ENCODE results near the gene NELFCD.
A peak's percentile ranks its signal among the peaks of the same experiment; 100 is the strongest.
"Not testable (repeated sequence)": the region's sequence is repeated elsewhere in the genome, so short reads cannot be mapped to it uniquely, and the experiment has no call there.

Gene NELFCD

GRCh38 chr20:58981628-58982364 lies 740 bp downstream of the NELFCD start:
- DNase-seq (peak in 1 of 3 experiments; percentile 22), ATAC-seq (replicated peaks) (no peak)
- H3K9me3 Mint-ChIP-seq: no peaks in the 10 kb centered on the region
- peak overlapping the region; percentile 75 to 77 for H3K4me3 Mint-ChIP-seq
- peaks cover 43% of the 10 kb centered on the region for H3K36me3 Mint-ChIP-seq (ENCODE audit: insufficient read depth)
- no peaks in the 10 kb centered on the region for H3K27me3 Mint-ChIP-seq
- H3K4me1 Mint-ChIP-seq (ENCODE audit: low read depth in 2 of 2): peaks cover 23 to 33% of the 10 kb centered on the region in 2 donors
- H3K27ac Mint-ChIP-seq: peak overlapping the region; percentile 85 to 95

- DNase-seq (peak; percentile 43 to 52 (median 45)), ATAC-seq (replicated peaks) (peak; percentile 70)
- H3K27me3 Mint-ChIP-seq: no peaks in the 10 kb centered on the region
- H3K27ac Mint-ChIP-seq: peak overlapping the region; percentile 85 to 95
- H3K4me3 Mint-ChIP-seq: peak overlapping the region; percentile 75 to 77
- H3K36me3 Mint-ChIP-seq (ENCODE audit: insufficient read depth): peaks cover 48% of the 10 kb centered on the region
- H3K4me1 Mint-ChIP-seq (ENCODE audit: low read depth in 2 of 2): peaks cover 23 to 36% of the 10 kb centered on the region in 2 donors
- H3K9me3 Mint-ChIP-seq: no peaks in the 10 kb centered on the region
Measured at GRCh38 chr20:58982406-58983114, 1.5 kb downstream of the NELFCD start.

GRCh38 chr20:58983115-58983468 lies 2.0 kb downstream of the NELFCD start:
- not testable (repeated sequence) for DNase-seq; H3K27me3 Mint-ChIP-seq; H3K9me3 Mint-ChIP-seq; ATAC-seq (replicated peaks)
- peaks cover 54% of the 10 kb centered on the region for H3K36me3 Mint-ChIP-seq (ENCODE audit: insufficient read depth)
- H3K27ac Mint-ChIP-seq: peak overlapping the region; percentile 85 to 95
- peak overlapping the region; percentile 75 to 77 for H3K4me3 Mint-ChIP-seq
- peaks cover 26 to 40% of the 10 kb centered on the region in 2 donors for H3K4me1 Mint-ChIP-seq (ENCODE audit: low read depth in 2 of 2)

- Mint-ChIP-seq H3K4me3 (peak overlapping the region in 1 of 2 donors; percentile 77), H3K9me3 (no peaks in the 10 kb centered on the region), H3K27ac (peak overlapping the region in 1 of 2 donors; percentile 95), H3K36me3 (ENCODE audit: insufficient read depth) (peaks cover 70% of the 10 kb centered on the region), H3K4me1 (ENCODE audit: low read depth in 2 of 2) (peaks cover 26 to 41% of the 10 kb centered on the region in 2 donors), H3K27me3 (no peaks in the 10 kb centered on the region)
- DNase-seq (no peak), ATAC-seq (replicated peaks) (no peak)
Measured at GRCh38 chr20:58984691-58985090, 3.6 kb downstream of the NELFCD start.

- Mint-ChIP-seq H3K4me1 (ENCODE audit: low read depth in 2 of 2) (peaks cover 26 to 41% of the 10 kb centered on the region in 2 donors), H3K36me3 (ENCODE audit: insufficient read depth) (peaks cover 71% of the 10 kb centered on the region), H3K27me3 (no peaks in the 10 kb centered on the region), H3K9me3 (no peaks in the 10 kb centered on the region), H3K27ac (peak overlapping the region in 1 of 2 donors; percentile 74), H3K4me3 (no peak overlapping the region)
- ATAC-seq (replicated peaks) (no peak), DNase-seq (no peak)
Measured at GRCh38 chr20:58985656-58986055, 4.6 kb downstream of the NELFCD start.

GRCh38 chr20:58986286-58986967 lies 5.4 kb downstream of the NELFCD start:
- peak overlapping the region; percentile 4 to 74 for H3K27ac Mint-ChIP-seq

GRCh38 chr20:58986968-58987517 lies 6.0 kb downstream of the NELFCD start:
- no peak for DNase-seq
- ATAC-seq (replicated peaks): no peak
- Mint-ChIP-seq H3K9me3 (no peaks in the 10 kb centered on the region), H3K4me3 (no peak overlapping the region), H3K36me3 (ENCODE audit: insufficient read depth) (peaks cover 75% of the 10 kb centered on the region), H3K4me1 (ENCODE audit: low read depth in 2 of 2) (peaks cover 26 to 38% of the 10 kb centered on the region in 2 donors), H3K27ac (peak overlapping the region in 1 of 2 donors; percentile 4), H3K27me3 (no peaks in the 10 kb centered on the region)

More at GRCh38 chr20:58986286-58986967, 5.4 kb downstream of the NELFCD start:
- Mint-ChIP-seq H3K36me3 (ENCODE audit: insufficient read depth) (peaks cover 74% of the 10 kb centered on the region), H3K4me1 (ENCODE audit: low read depth in 2 of 2) (peaks cover 26 to 41% of the 10 kb centered on the region in 2 donors), H3K4me3 (no peak overlapping the region), H3K9me3 (no peaks in the 10 kb centered on the region), H3K27me3 (no peaks in the 10 kb centered on the region)
- no peak for DNase-seq
- no peak for ATAC-seq (replicated peaks)

- Mint-ChIP-seq H3K4me3 (no peak overlapping the region), H3K9me3 (no peaks in the 10 kb centered on the region), H3K27ac (peak overlapping the region in 1 of 2 donors; percentile 23), H3K27me3 (no peaks in the 10 kb centered on the region), H3K36me3 (ENCODE audit: insufficient read depth) (peaks cover 75% of the 10 kb centered on the region), H3K4me1 (ENCODE audit: low read depth in 2 of 2) (peaks cover 17 to 30% of the 10 kb centered on the region in 2 donors)
- ATAC-seq (replicated peaks): no peak
- DNase-seq: no peak
Measured at GRCh38 chr20:58987790-58988564, 6.9 kb downstream of the NELFCD start.

GRCh38 chr20:58988565-58988882 lies 7.5 kb downstream of the NELFCD start:
- Mint-ChIP-seq H3K4me3 (no peak overlapping the region), H3K27ac (peak overlapping the region in 1 of 2 donors; percentile 23), H3K9me3 (no peaks in the 10 kb centered on the region), H3K4me1 (ENCODE audit: low read depth in 2 of 2) (peaks cover 14 to 24% of the 10 kb centered on the region in 2 donors), H3K36me3 (ENCODE audit: insufficient read depth) (peaks cover 76% of the 10 kb centered on the region), H3K27me3 (no peaks in the 10 kb centered on the region)
- ATAC-seq (replicated peaks) (no peak), DNase-seq (no peak)

- H3K36me3 Mint-ChIP-seq (ENCODE audit: insufficient read depth): peaks cover 82% of the 10 kb centered on the region
Measured at GRCh38 chr20:58989196-58989595, 8.1 kb downstream of the NELFCD start.

GRCh38 chr20:58990651-58991445 lies 9.8 kb downstream of the NELFCD start:
- peaks cover 96% of the 10 kb centered on the region for H3K36me3 Mint-ChIP-seq (ENCODE audit: insufficient read depth)
- no peaks in the 10 kb centered on the region for H3K9me3 Mint-ChIP-seq
- peak overlapping the region in 1 of 2 donors; percentile 72 for H3K27ac Mint-ChIP-seq
- peaks cover 3 to 12% of the 10 kb centered on the region in 2 donors for H3K4me1 Mint-ChIP-seq (ENCODE audit: low read depth in 2 of 2)
- no peaks in the 10 kb centered on the region for H3K27me3 Mint-ChIP-seq
- no peak overlapping the region for H3K4me3 Mint-ChIP-seq
- no peak for ATAC-seq (replicated peaks)
- no peak for DNase-seq

More at GRCh38 chr20:58989196-58989595, 8.1 kb downstream of the NELFCD start:
- H3K27ac Mint-ChIP-seq: peak overlapping the region in 1 of 2 donors; percentile 23
- no peaks in the 10 kb centered on the region for H3K27me3 Mint-ChIP-seq
- DNase-seq (no peak), ATAC-seq (replicated peaks) (no peak)
- H3K9me3 Mint-ChIP-seq: no peaks in the 10 kb centered on the region
- H3K4me3 Mint-ChIP-seq: no peak overlapping the region
- H3K4me1 Mint-ChIP-seq (ENCODE audit: low read depth in 2 of 2): peaks cover 7 to 18% of the 10 kb centered on the region in 2 donors

GRCh38 chr20:58991715-58992114 lies 10.7 kb downstream of the NELFCD start:
- H3K36me3 Mint-ChIP-seq (ENCODE audit: insufficient read depth): peaks cover 95% of the 10 kb centered on the region
- no peak overlapping the region for H3K4me3 Mint-ChIP-seq
- H3K9me3 Mint-ChIP-seq: no peaks in the 10 kb centered on the region
- no peaks in the 10 kb centered on the region for H3K27me3 Mint-ChIP-seq
- ATAC-seq (replicated peaks): no peak
- no peak for DNase-seq
- H3K27ac Mint-ChIP-seq: peak overlapping the region in 1 of 2 donors; percentile 72
- H3K4me1 Mint-ChIP-seq (ENCODE audit: low read depth in 2 of 2): peaks cover 3 to 8% of the 10 kb centered on the region in 2 donors

Measured in effector memory CD8-positive, alpha-beta T cell (primary cell).